Stimulated activated CD8-positive, alpha-beta memory T cell treated with anti-CD3 and anti-CD28 coated beads, Interleukin-7, amount 100 ng/mL, for 48 hours (primary cell): ENCODE results near the gene SLC7A10.
"Not testable (repeated sequence)": the region's sequence is repeated elsewhere in the genome, so short reads cannot be mapped to it uniquely, and the experiment has no call there.

Source experiments
- DNase-seq, 2 donors: peaks; one replicate each; pipeline ENCODE4 v3.0.0-alpha.2; 2020; ENCODE audit warnings: low read depth in 1 of 2; ENCODE audit errors: extremely low read depth in 1 of 2

SLC7A10 gene

DNA sequence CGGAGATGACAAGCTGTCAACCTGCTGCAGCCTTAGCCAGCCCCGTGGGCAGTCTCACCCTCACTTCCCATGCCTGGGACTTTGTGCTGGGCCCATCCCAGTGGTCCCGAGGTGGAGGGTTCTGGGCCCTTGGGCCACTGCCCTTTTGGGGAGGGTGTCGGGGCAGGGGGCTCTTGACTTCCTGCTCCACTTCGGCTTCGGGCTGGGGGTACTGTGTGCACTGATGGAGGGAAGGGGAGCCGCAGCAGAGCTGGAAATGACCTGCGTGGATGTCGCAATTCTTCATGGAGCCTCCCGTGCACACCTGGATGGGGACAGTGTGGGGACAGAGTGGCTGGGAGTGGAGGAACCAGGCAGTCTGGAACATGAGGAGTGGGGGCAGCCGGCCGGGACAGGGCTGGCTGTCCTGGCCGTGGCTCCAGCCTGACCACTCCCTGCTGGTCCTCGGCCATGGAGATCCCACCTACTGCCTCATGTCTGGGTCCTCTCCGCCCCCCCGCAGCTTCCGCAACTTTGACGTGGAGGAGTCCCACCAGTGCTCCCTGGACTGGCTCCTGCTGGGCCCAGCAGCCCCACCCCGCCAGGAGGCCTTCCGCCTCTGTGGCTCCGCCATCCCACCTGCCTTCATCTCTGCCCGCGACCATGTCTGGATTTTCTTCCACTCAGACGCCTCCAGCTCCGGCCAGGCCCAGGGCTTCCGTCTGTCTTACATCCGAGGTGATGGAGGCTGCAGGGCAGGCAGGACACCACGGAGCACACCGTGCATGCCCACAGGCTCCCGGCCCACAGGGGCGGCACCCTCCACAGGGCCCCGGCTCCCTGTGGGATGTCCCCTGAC lies 21.3 kb downstream of the SLC7A10 start:
- DNase-seq: no peak

DNA sequence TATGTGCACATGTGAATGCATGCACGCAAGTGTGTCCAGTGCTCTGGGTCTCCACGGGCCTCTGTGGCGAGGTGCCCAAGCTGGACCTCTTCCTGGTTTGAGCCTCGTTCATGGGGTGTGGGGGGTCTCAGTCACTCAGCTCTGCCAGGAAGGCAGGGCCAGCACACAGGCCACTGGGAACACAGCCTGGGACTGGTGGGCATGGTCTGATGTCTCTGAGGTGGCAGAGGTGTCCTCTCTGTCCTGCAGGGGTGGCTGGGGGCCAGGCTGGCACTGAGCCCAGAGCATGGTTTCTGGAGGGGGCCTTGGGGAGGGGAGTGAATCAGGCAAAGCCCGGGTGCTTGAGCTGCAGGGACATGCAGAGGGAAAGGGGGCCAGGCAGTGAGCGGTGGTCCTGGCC lies 22.1 kb downstream of the SLC7A10 start:
- no peak for DNase-seq

DNA sequence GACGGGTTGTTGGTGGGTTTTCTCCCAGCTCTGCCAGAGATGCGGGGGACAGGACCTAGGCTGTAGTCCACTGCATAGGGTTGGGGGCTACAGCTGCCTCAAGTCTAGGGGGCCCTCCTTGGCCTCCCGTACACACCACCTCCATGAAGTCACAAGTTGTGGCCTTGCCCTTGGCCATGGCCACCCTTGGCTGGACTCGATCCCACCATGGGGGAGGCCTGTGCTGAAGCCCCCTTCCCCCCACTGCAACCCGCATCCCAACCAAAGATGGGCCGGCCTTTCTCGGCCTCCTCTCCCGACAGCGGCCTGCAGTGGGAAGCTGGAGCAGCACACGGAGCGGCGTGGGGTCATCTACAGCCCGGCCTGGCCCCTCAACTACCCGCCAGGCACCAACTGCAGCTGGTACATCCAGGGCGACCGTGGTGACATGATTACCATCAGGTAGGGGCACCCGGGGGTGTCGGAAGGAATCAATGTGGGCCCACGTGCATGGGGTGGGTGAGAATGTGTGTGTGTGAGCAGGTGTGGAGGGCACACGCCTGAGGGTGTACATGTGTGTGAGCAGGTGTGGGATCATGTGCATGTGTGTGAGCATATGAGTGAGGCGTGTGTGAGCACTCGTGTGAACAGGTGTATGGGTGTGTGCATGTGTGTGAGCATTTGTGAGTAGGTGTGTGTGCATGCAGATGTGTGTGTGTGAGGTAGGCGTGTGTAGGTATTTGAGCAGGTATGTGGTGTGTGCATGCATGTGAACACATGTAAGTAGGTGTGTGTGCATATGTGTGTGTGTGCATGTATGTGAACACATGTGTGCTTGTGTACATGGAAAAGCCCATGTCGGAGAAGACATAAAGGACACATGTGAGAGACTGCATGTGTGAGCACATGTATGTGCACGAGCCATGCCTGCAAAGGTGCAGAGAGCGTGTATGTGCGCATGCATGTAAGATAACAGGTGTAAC lies 22.8 kb downstream of the SLC7A10 start:
- no peak for DNase-seq

DNA sequence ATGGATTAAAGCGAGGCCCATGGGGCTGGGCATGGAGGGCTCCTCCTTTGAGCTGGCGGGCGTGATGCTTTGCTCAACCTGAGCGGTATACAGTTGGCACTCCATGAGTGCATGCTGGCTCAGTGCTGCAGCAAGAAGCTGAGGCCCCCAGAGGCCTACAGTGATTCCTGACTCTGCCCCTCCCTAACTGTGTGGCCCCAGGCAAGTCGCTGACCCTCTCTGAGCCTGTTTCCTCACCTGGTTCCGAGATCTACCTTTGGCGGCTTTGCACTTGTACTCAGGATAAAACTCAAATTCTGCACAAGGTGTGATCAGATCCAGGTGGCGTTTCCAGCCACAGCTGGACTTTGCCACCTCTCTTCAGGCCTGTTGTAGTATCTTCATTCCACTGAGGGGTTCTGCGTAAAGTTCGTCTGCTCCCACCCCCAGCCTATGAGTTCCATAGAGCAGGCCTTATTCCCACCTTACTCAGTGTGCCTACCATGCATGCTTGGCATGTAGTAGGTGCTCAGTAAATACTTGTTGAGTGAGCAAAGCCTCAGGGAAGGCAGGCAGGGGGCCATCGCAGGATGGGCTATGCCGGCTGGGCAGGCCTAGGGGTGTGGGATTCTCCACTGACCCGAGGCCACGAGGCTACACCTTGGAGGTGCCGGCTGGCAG lies 23.6 kb downstream of the SLC7A10 start:
- no peak for DNase-seq

DNA sequence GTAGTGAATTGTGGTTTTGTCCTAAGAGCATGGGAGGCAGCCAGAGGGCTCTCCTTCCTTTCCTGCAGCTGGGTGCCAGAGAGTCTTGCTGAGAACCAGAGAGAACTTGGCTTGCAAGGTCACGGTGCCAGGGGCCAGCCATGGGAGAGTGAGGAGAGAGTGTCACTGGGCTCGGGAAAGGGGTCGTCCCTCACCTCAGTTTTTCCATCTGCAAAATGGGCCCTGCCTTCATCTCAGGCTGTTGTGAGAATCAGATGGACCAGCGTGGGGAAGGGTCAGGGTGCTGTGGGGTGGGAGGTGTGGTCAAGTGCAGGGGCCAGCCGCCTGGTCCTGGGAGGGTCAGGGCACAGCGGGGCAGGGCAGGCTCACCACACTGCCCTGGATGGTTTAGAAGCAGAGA lies 24.2 kb downstream of the SLC7A10 start:
- no peak for DNase-seq

DNA sequence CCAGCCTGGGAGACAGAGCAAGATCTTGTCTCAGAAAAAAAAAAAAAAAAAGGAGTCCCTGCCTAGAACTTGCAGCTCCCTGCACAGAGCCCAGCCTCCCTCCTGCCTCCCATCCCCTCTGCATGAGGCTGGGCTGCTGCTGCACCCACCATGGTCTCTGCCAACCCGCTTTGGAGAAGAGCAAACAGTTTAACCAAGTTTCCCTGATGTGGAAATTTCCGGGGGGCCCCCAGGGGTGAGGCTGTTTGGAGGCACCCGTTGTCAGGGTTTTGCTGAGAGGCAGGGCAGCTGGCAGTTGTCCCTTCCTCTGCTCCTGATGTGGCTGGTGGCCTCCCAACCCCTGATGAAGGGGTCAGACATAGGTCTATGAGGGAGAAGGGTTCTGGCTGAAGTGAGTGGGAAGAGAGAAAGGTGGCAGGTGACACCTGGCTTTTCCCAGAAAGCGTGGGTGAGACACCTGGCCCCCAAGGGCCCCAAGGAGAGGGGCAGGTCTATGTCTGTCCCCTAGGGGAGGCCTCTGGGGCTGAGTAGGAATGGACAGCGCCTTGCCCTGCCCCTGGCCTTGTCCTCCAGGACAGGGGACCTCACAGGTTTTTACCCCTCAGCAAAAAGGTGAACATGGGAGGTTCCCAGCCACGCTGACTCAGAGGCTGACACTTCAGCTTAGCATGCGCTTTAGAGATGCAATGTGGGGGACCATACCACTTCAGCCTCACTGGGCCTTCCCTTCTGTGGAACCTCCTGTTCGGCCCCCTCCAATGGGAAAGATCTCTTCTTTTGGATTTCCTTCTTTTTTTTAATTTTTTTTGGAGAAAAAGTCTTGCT lies 26.0 kb downstream of the SLC7A10 start:
- no peak for DNase-seq

DNA sequence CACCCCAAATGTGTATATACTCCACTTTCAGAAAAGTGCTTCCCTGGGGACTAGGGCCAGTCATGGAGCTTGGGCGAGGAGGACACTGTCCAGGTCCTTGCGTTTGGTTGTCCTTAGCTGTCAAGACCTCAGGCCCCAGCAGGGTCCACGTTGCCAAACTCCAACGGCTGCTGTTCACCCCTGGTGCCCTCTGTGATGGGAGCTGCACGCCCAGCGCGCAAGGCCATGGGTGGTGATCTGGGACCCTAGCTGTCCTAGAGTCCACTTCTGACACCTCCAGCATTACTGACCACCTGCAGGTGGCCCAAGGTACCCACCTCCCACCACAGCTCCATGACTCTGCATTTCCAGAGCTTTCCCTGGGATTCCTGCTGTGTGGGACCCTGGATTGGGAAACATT lies 27.5 kb downstream of the SLC7A10 start:
- no peak for DNase-seq

DNA sequence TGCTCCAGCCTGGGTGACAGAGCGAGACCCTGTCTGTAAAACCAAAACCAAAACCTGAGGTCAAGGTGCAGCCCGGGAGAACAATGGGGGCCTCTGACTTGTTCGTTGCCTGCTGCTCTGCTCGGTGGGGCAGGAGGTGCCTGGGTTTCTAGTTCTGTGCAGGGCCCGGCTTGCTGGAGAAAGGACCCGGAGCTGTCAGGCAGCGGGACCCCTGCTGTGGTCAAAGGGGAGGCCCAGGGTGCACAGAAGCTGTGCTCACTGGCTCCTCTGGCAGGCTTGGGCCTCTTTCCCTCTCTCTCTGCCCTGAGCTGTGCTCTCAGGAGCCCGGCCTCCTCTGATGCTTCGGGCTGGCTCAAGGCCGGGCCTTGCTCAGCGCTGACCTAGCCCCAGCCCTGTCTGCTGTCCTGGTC lies 28.1 kb downstream of the SLC7A10 start:
- no peak for DNase-seq

DNA sequence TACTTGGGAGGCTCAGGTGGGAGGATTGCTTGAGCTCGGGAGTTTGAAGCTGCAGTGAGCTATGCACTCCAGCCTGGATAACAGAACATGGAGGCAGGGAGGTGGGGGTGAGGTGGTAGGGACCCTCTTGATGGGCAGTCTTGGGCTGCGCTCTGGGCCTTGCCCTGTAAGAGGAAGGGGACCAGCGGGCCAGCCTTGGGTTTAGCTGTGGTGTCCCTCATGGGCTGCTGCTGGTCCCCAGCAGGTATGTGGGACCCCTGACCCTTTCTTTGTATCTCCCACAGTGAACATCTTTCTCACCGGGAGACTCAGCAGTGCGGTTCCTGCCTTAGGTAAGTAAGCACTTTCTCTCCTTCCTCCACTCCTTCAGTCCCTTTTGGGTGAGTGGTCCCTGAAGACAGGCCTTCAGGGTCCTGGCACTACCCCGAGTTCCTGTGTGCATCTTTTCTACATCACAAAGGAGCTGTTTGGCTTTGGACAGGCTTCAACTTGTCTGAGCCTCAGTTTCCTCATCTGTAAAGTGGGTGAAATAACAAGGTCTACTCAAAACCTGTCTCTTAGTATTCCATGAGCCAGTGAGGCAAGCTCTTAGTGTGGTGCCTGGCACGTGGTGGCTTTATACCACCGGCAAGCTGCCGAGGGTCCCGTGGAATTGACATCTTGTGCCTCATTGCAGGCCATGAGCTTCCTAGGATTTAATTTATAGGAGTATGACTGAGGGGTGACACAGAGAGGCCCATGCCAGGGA lies 29.0 kb downstream of the SLC7A10 start:
- DNase-seq: no peak

DNA sequence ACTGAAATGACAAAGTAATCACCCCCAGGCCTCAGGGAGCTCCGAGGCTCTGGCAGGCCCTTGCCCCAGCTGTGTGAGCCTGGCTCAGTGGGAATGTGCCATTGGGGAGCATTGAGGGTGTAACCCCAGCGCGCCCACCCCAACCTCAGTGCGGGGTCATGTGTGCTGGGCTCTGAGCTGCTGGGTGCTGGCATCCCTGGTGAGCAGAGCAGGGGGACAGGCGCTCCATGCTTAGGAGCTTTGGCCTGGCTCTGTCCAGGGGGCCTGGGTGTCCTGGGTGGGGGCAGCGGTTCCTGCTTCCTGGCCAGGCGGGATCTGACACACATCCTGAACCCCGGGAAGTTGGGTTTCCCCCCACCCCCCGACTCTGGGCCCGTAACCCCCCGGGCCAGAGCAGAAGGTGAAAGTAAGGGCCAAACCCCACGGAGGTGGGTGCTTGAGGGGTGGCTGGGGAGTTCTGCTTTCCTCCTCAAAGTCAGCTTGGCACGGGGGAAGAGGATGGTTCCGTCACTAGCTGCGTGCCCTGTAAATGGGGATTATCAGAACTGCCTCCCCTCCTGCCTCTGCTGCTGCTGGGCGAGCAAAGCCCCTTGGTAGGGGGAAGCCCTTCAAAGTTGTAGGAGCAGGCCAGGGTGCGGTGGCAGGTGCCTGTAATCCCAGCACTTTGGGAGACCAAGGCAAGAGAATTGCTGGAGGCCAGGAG lies 29.9 kb downstream of the SLC7A10 start:
- DNase-seq: no peak

DNA sequence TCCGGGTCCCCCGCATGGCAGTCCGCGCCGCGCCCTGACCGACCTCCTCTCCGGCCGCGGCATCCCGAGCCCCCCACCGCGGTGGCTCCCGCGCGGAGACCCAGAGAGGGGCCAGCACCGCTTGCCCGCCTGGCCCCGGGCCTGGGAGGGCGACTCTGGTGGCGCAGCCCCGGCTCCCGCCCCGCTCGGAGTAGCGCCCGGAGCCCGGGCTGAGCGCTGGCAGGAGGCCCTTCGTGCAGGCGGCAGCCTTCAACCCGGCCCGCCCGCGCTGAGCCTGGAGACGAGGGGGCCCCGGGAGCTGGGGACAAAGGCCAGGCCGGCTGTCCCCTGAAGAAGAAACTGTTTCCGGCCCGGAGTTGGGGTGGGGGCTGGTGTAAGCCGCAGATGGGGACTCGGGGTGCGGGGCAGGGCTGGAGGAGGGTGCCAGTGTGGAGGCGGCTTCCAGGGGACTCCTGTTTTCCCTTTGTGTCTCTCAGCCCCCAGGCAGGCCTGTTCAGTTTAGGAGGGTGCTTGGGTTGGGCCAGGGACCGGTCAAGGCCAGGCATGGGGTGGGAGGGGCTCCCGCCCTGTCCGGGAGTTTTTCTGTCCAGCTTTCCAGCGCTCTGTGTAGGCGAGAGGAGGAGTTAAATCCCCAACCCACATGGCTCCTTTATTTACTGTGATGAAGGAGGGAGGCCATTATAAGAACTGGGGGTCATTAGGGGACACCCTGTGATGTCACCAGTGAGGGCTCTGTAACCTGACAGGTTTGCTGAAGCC lies 30.6 kb downstream of the SLC7A10 start:
- no peak for DNase-seq

DNA sequence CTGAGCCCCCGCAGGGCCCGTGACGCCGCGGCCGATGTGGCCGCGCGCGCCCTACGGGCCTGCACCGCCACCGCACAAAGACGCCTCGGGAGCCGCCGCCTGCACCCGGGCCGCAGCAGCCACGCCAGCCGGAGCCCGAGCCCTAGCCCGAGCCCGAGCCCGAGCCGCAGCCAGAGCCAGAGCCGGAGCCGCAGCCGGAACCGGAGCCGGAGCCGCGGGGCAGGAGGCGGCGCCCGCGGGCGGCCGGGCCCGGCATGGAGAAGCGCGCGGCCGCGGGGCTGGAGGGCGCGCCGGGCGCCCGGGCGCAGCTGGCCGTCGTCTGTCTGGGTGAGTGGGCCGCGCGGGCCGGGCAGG lies 31.1 kb downstream of the SLC7A10 start:
- DNase-seq: no peak

DNA sequence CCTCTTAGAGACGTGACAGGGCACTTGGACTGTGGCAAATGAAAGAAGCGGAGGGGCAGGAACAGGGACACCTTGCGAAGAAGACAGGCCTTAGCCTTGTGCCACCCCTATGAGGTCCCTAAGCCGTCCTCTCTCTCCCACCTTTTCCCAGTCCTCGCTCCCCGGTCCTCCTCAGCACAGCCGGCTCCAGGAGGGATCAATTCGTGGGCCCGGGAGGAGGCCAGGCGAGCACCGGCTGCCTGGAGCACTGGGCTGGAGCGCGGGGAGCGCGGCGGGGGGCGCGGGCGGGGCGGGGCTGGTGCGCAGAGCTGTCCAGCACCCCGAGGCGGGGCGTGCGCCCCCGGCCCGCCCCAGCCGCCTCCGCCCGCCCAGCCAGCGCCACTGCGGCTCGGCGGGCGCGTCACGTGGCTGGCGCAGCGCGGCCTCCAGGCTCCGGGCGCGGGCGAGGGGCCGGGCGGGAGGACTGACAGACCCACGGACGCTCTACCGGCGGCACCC lies 31.7 kb downstream of the SLC7A10 start, which contains the start of gene LRP3:
Gene LRP3 (plus strand): TSS at position 466 of the 498 bp plus-strand sequence. CDS start 456 bp downstream, outside the sequence.
- DNase-seq: no peak

DNA sequence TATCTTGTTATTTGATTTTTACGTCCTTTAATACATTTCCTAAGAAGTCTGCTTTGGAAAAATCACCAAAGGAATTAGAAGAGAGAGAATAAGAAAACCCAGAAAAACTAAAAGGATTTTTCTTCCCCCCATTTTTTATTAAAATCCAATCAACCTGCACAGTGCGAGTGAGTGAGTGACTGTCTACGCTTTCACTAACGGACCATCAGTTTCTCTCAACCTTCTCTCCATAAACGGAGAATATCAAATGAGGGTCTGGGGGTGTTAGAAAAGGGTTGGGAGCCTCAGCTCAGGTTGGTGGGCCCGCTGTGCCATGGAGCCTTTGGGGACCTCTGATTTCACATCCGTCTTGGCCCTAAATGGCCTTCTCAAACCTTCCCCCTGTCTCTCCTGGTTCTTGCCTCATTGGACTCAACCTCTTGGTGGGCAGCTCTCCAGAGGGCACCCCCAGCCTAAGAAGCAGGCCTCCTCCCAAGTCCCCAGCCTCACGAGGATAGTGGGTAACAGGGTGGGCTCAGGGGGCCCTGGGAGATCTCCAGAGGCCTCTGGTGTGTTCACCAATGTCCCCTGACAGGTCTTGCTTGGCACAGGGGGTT lies 32.3 kb downstream of the SLC7A10 start:
- DNase-seq: no peak

DNA sequence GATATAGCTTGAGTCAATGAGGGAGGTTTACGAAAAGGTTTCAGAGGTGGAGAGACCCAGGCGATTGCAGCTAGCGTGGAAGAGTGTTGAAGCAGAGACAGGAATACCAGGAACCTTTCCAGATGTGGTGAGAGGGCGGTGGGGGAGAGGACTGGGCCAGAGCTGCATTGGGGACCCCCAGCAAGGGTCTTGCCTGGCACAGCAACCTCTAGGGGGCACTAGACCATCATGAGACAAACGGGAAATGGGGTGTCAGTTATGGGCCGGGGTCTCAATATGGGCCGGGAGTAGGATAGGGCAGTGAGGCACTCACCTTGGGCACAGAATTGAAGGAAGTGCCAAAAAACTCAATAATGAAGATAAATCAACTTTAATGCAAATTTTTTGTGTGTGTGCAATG lies 33.6 kb downstream of the SLC7A10 start:
- no peak for DNase-seq

DNA sequence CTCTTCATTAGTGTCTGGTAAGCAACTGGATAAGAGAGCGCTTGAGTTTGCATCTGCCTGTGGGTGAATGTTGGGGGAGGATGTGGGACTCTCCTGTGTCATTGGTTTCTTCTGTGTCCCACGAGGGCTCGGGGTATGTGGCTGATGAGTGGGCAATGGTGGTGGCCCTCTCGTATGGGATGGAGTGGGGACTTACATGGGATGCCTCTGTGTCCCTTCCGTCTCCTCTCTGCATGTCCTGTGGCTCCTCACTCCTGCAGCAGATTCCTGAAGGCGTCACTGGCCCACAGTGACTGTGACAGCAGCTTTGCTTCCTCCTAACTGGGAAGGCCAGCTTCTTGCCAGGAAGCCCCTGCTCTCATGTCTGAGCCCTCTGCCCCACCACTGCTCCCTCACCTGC lies 34.1 kb downstream of the SLC7A10 start:
- DNase-seq: no peak

DNA sequence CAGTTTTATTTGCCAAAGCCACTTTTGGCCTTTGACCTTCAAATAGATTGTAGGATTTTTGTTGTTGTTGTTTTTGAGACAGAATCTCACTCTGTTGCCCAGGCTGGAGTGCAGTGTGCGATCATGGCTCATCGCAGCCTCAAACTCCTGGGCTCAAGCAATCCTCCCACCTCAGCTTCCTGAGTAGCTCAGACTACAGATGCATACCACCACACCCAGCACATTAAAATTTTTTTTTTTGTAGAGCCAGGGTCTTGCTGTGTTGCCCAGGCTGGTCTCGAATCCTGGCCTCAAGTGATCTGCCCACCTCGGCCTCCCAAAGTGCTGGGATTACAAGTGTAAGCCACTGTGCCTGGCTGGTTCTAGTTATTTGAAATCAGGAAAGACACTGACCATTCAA lies 34.6 kb downstream of the SLC7A10 start:
- DNase-seq: not testable (repeated sequence)

DNA sequence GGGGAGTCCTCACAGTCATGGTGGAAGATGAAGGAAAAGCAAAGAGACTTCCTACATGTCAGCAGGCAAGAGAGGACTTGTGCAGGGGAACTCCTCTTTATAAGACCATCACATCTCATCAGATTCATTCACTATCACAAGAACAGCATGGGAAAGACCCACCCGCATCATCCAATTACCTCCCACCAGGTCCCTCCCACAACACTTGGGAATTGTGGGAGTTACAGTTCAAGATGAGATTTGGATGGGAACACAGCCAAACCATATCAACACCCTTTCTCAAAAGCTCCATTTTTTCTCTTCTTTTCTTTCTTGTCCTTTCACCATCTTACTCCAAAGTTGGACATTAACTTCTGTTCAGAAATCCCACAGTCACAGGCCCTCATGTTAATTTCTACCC lies 36.2 kb downstream of the SLC7A10 start:
- DNase-seq: no peak
